Measurements from ENCODE around the gene SALL1. TPM values are rescaled to one million over a fixed set of nuclear protein-coding genes. Genes with fewer than 3 reads are reported as not detected.

SALL1 gene
- total RNA-seq, 2 donors from 2014 or later = not detected

DNA sequence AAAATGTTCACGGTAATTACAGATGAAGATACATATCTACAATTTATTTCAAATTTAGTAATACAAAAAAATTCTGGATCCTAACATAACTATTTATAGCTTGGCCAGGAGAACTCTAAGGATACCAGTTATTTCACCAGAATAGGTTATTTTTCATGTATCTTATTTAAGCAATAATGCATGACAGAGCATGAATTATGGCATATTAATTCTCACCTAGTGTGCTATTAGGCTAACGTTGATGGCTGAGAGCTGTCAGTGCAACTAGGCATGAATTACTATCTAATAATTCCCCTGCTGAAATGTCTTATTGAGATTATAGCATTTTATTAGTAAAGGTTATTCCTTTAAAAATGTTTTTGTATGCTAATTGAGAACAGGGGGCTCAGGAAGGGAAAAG, 44.5 kb downstream of the SALL1 start:
- Histone ChIP-seq H3K4me3 (no peak overlapping the region), H3K27ac (no peak overlapping the region), H3K36me3 (no peaks in the 10 kb centered on the region), H3K4me1 (ENCODE audit: control insufficient read depth in 1 of 2, low read depth in 2 of 2) (no peaks in the 10 kb centered on the region), H3K9me3 (no peaks in the 10 kb centered on the region), H3K27me3 (replicated peaks; ENCODE audit: insufficient read depth) (no peaks in the 10 kb centered on the region)
- DNase-seq (ENCODE audit: low spot score) (no peak), ATAC-seq (ENCODE audit: insufficient number of reproducible peaks, low FRiP score, low read depth) (no peak)
- TF ChIP-seq, protein P1, sequence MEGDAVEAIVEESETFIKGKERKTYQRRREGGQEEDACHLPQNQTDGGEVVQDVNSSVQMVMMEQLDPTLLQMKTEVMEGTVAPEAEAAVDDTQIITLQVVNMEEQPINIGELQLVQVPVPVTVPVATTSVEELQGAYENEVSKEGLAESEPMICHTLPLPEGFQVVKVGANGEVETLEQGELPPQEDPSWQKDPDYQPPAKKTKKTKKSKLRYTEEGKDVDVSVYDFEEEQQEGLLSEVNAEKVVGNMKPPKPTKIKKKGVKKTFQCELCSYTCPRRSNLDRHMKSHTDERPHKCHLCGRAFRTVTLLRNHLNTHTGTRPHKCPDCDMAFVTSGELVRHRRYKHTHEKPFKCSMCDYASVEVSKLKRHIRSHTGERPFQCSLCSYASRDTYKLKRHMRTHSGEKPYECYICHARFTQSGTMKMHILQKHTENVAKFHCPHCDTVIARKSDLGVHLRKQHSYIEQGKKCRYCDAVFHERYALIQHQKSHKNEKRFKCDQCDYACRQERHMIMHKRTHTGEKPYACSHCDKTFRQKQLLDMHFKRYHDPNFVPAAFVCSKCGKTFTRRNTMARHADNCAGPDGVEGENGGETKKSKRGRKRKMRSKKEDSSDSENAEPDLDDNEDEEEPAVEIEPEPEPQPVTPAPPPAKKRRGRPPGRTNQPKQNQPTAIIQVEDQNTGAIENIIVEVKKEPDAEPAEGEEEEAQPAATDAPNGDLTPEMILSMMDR (IDR thresholded peaks at IDR 0.05) = no peak

DNA sequence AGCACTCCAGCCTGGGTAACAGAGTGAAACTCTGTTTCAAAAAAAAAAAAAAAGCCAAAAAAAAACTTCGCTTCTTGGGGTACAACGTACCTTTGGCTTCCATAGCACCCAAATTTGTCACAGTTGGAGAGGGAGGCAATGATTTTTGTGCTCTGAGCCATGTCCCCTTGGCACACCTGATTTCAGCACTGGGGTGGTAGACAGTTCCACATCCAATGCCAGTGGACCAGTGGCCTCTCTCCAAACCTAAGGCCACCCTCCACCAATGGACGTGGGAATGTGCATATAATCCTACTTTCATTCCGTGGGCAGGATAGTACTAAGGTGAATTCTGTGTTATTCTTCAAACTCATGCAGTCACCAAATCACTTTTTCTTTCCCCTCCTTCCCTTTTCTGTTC, 47.5 kb downstream of the SALL1 start:
- H3K4me1 ChIP-seq (ENCODE audit: control insufficient read depth in 1 of 2, low read depth in 2 of 2) = no peaks in the 10 kb centered on the region
- DNase-seq (ENCODE audit: low spot score) = no peak
- TF ChIP-seq, protein P1 (IDR thresholded peaks at IDR 0.05) = no peak

DNA sequence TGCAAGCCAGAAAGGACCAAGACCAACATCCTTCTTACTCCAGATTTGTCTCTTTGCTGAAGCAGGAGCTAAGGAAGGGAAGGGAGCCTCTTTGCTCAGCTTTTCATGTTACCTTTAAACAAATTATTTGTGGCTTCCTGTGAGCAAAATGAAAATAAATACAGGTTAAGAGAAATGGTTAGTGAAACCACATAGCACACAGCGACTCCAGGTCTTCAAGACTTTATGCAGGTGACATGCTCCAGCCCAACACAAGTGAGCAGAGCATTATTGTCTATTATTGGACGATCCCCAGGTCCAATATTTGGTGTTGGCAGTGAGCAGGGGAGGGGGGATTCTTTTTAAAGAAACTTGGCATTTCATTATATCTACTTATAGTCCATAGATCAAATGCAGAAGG, 53.3 kb downstream of the SALL1 start:
- TF ChIP-seq, protein P1 (IDR thresholded peaks at IDR 0.05) = no peak
- ATAC-seq (ENCODE audit: insufficient number of reproducible peaks, low FRiP score, low read depth) = no peak
- Histone ChIP-seq H3K4me1 (ENCODE audit: control insufficient read depth in 1 of 2, low read depth in 2 of 2) (no peaks in the 10 kb centered on the region), H3K9me3 (no peaks in the 10 kb centered on the region), H3K4me3 (no peak overlapping the region), H3K27ac (no peak overlapping the region), H3K27me3 (replicated peaks; ENCODE audit: insufficient read depth) (no peaks in the 10 kb centered on the region), H3K36me3 (no peaks in the 10 kb centered on the region)
- DNase-seq (ENCODE audit: low spot score) = no peak

More for the DNA sequence above, 47.5 kb downstream of the SALL1 start:
- Histone ChIP-seq H3K36me3 (no peaks in the 10 kb centered on the region), H3K27me3 (replicated peaks; ENCODE audit: insufficient read depth) (no peaks in the 10 kb centered on the region), H3K9me3 (no peaks in the 10 kb centered on the region), H3K4me3 (no peak overlapping the region), H3K27ac (no peak overlapping the region)
- no peak for ATAC-seq (ENCODE audit: insufficient number of reproducible peaks, low FRiP score, low read depth)

DNA sequence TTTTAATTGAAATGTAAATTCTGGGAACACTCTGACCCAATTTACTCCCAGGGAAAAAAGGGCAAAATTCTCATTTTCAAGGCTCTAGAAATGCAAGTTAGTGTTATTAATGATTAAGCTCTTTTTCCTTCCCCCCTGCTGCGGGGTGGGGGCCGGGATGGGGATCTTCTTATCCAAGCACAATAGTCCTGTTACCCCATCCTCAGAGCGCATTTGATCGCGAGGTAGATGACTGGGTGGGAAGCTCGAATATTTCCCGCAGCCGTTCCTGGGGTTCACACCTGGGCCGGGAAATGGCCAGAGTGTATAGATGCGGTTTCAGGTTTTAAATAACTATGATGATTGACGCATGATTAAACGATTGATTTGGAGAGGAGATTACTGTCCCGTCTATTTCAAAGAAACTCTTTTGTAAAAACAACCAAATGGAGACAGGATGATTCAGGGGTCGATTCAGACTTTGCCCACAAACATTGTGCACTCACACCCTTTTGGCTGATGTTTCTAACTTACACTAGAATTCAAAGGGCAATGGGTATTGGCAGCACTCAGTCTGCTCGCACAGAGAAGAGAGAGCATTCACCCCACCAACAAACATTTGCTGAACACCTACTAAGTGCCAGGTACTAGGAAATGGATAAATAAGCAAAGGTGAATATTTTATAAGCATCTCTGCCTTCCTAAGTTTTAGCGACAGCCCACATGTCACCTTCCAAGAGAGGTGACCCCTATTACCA, 55.0 kb downstream of the SALL1 start:
- no peaks in the 10 kb centered on the region for H3K27me3 ChIP-seq (replicated peaks; ENCODE audit: insufficient read depth)
- DNase-seq (ENCODE audit: low spot score) = no peak

DNA sequence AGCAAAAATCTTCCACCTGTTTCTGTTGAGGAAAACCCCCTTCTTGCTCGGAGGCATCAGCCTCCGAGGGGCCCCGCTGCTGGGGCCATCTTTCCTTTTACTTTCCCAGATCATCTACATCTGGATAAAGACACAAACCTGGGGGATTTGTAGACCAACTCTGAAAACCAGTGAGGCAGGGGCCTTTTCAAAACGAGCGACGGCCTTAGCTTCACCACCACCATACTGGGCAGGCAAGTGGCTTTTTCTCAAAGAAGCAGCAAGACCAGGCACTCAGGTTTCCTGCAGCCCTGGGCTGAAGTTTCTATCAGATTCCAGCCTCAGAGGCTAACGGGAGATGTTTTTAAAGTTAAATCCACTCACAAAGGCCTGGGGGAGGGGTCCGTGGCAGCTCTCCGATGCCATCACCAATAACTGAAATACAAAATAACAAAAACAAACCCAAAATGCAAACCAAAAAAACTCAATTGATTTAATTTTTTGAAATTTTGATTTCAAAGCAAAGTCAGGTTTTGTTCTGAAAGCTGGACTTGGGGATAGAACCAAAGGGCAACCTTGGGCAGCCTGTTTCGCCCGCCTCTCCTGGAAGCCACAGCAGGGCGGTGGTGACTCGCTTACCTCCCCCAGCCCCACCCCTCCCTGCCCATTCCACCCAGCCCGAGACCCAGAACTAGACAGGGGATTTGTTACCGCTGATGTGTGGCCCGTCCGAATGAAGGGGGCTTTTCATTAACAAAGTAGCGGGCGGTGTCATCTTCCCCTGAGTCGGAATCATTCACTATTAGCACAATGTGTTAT, 55.8 kb downstream of the SALL1 start:
- Histone ChIP-seq H3K9me3 (no peaks in the 10 kb centered on the region), H3K27ac (no peak overlapping the region), H3K4me3 (no peak overlapping the region), H3K36me3 (no peaks in the 10 kb centered on the region), H3K4me1 (ENCODE audit: control insufficient read depth in 1 of 2, low read depth in 2 of 2) (no peaks in the 10 kb centered on the region), H3K27me3 (replicated peaks; ENCODE audit: insufficient read depth) (no peaks in the 10 kb centered on the region)
- TF ChIP-seq, protein P1 (IDR thresholded peaks at IDR 0.05) = no peak
- DNase-seq (ENCODE audit: low spot score) (no peak), ATAC-seq (ENCODE audit: insufficient number of reproducible peaks, low FRiP score, low read depth) (no peak)

More for the DNA sequence above, 55.0 kb downstream of the SALL1 start:
- Histone ChIP-seq H3K4me3 (no peak overlapping the region), H3K4me1 (ENCODE audit: control insufficient read depth in 1 of 2, low read depth in 2 of 2) (no peaks in the 10 kb centered on the region), H3K27ac (no peak overlapping the region), H3K9me3 (no peaks in the 10 kb centered on the region), H3K36me3 (no peaks in the 10 kb centered on the region)
- TF ChIP-seq, protein P1 (IDR thresholded peaks at IDR 0.05) = no peak
- ATAC-seq (ENCODE audit: insufficient number of reproducible peaks, low FRiP score, low read depth) = no peak
